PC-3 (cell line): ENCODE measurements around the gene TRPM2. TPM values are rescaled to one million over a fixed set of nuclear protein-coding genes. Genes with fewer than 3 reads are reported as not detected.

Experiments used
- ATAC-seq: fragments of 200-7000 bp; cut with Tn5 transposase; 2 replicates; pipeline ENCODE4 v1.9.1; 2020; ENCODE audit warnings: mild to moderate bottlenecking, moderate library complexity
- BruUV-seq: library from RNA; stranded (reverse); fragments of 400-500 nt; replicated peaks from 2 replicates; lab custom pipeline; 2021; lab: Mats Ljungman, UMichigan
- CTCF ChIA-PET: fragments of 300-600 bp; sonication (Branson Sonifier 250); formaldehyde crosslinking; loops from one replicate; lab custom pipeline; 2022; ENCODE audit warnings: antibody characterized with exemption; lab: Charles Lee
- POLR2A ChIA-PET: fragments of 300-600 bp; sonication (Branson Sonifier 250); formaldehyde crosslinking; loops from one replicate; lab custom pipeline; 2022; ENCODE audit warnings: antibody characterized with exemption; ENCODE audit not compliant: unreplicated experiment; lab: Charles Lee
- DNase-seq: peaks from one replicate; pipeline ENCODE4 v3.0.0-alpha.2; 2015
- H2AFZ ChIP-seq: fragments of 300-600 bp; sonication (generic); 2 replicates; pipeline ENCODE4 v1.6.0; 2016; ENCODE audit warnings: antibody characterized with exemption, low read length
- H3F3A ChIP-seq: fragments of 300-600 bp; sonication (generic); one replicate; pipeline ENCODE4 v1.6.0; 2017; ENCODE audit warnings: antibody characterized with exemption, low read length, control low read depth, mild to moderate bottlenecking; ENCODE audit not compliant: unreplicated experiment
- H3K27ac ChIP-seq: fragments of 300-600 bp; sonication (generic); 2 replicates; pipeline ENCODE4 v1.5.1; 2016; ENCODE audit warnings: mild to moderate bottlenecking, low read length
- H3K27me3 ChIP-seq: fragments of 300-600 bp; sonication (generic); 2 replicates; pipeline ENCODE4 v1.6.1; 2016; ENCODE audit warnings: low read length, mixed read lengths
- H3K36me3 ChIP-seq: fragments of 300-600 bp; sonication (generic); 2 replicates; pipeline ENCODE4 v1.6.1; 2016; ENCODE audit warnings: low read depth, mixed run types, low read length, mixed read lengths
- H3K4me1 ChIP-seq: fragments of 300-600 bp; sonication (generic); 2 replicates; pipeline ENCODE4 v1.5.1; 2016; ENCODE audit warnings: low read length; ENCODE audit not compliant: insufficient read depth
- H3K4me2 ChIP-seq: fragments of 300-600 bp; sonication (generic); 2 replicates; pipeline ENCODE4 v1.6.0; 2016; ENCODE audit warnings: low read length
- H3K4me3 ChIP-seq: fragments of 300-600 bp; sonication (generic); 2 replicates; pipeline ENCODE4 v1.5.1; 2016; ENCODE audit warnings: mild to moderate bottlenecking, low read length, mixed read lengths
- H3K79me2 ChIP-seq: fragments of 300-600 bp; sonication (generic); 2 replicates; pipeline ENCODE4 v1.6.1; 2017; ENCODE audit warnings: low read length, mixed read lengths
- H3K9ac ChIP-seq: fragments of 300-600 bp; sonication (generic); 2 replicates; pipeline ENCODE4 v1.6.0; 2016; ENCODE audit warnings: mild to moderate bottlenecking, low read length
- H3K9me2 ChIP-seq: fragments of 300-600 bp; sonication (generic); replicated peaks from 2 replicates; pipeline ENCODE4 v1.6.1; 2016; ENCODE audit warnings: mixed run types, low read length, mixed read lengths
- H3K9me3 ChIP-seq: fragments of 300-600 bp; sonication (generic); 2 replicates; pipeline ENCODE4 v1.6.1; 2016; ENCODE audit warnings: low read length, mixed read lengths
- H4K20me1 ChIP-seq: fragments of 300-600 bp; sonication (generic); 2 replicates; pipeline ENCODE4 v1.6.1; 2016; ENCODE audit warnings: low read length, mixed read lengths
- CTCF ChIP-seq: fragments of 300-600 bp; sonication (generic); conservative IDR thresholded peaks from 2 replicates; pipeline ENCODE4 v1.5.1; 2017; ENCODE audit warnings: antibody characterized with exemption, low read depth, mild to moderate bottlenecking, low read length
- EZH2 ChIP-seq: fragments of 300-600 bp; sonication (generic); IDR thresholded peaks from one replicate; pipeline ENCODE4 v1.6.1; 2017; ENCODE audit warnings: antibody characterized with exemption, mild to moderate bottlenecking, low read length; ENCODE audit not compliant: unreplicated experiment
- EZH2phosphoT487 ChIP-seq: fragments of 300-600 bp; sonication (generic); IDR thresholded peaks from 2 replicates; pipeline ENCODE4 v1.6.1; 2018; ENCODE audit warnings: mild to moderate bottlenecking, antibody characterized with exemption, low read length, borderline replicate concordance
- intact Hi-C: fragments of 100-400 bp; cut with micrococcal nuclease; formaldehyde crosslinking; loops from 2 replicates; pipeline ENCODE4 v1.9.0; 2023
- total RNA-seq: library from RNA; depleted of rRNA; stranded (reverse); fragments of >200 nt; gene quantifications from 2 replicates; pipeline ENCODE4 v1.2.3, GENCODE V29; 2014

The TRPM2 gene
- total RNA-seq, 1 experiment from 2014 or later, result 50.0 TPM

GRCh38 chr21:44483288-44484237 is 130.1 kb downstream of the TRPM2 start:
- ChIA-PET CTCF (no interaction called here), POLR2A (no interaction called here)
- TF ChIP-seq CTCF (no peak), EZH2phosphoT487 (no peak), EZH2 (no peak)
- Histone ChIP-seq H3K4me2 (no peak overlapping the region), H3K9me3 (no peaks in the 10 kb centered on the region), H3K79me2 (no peaks in the 10 kb centered on the region), H3K27ac (no peak overlapping the region), H2AFZ (no peak overlapping the region), H3K27me3 (no peaks in the 10 kb centered on the region), H3K36me3 (no peaks in the 10 kb centered on the region), H3F3A (no peaks in the 10 kb centered on the region), H3K9ac (no peak overlapping the region), H4K20me1 (no peaks in the 10 kb centered on the region), H3K9me2 (no peaks in the 10 kb centered on the region), H3K4me1 (no peaks in the 10 kb centered on the region; the same call in 1 of the 2 replicates), H3K4me3 (no peak overlapping the region)
- ATAC-seq (no peak), DNase-seq (no peak)
- BruUV-seq, result no TSS peak
- intact Hi-C loops, result no loop called here

- TF ChIP-seq CTCF (no peak), EZH2phosphoT487 (no peak), EZH2 (no peak)
- DNase-seq (no peak), ATAC-seq (no peak)
- Histone ChIP-seq H3K9ac (no peak overlapping the region), H3K4me3 (no peak overlapping the region), H3K36me3 (no peaks in the 10 kb centered on the region), H3K4me2 (no peak overlapping the region), H3K4me1 (no peaks in the 10 kb centered on the region; the same call in 1 of the 2 replicates), H3K27me3 (no peaks in the 10 kb centered on the region), H3K79me2 (no peaks in the 10 kb centered on the region), H2AFZ (no peak overlapping the region), H3F3A (no peaks in the 10 kb centered on the region), H4K20me1 (no peaks in the 10 kb centered on the region), H3K27ac (no peak overlapping the region), H3K9me3 (no peaks in the 10 kb centered on the region), H3K9me2 (no peaks in the 10 kb centered on the region)
- intact Hi-C loops, result no loop called here
- BruUV-seq, result no TSS peak
- CTCF ChIA-PET, result no interaction called here
- POLR2A ChIA-PET, result no interaction called here
Observed at GRCh38 chr21:44484498-44485253, 131.3 kb downstream of the TRPM2 start.
